Colonic mucosa (tissue), 4 donors: Measurements from ENCODE around the gene MARK3. TPM values are rescaled to one million over a fixed set of nuclear protein-coding genes. Genes with fewer than 3 reads are reported as not detected.

Experiments
- DNase-seq: peaks from one replicate; pipeline ENCODE4 v3.0.0-alpha.2; 2020
- H3K27ac ChIP-seq: fragments of 200-600 bp; one replicate; pipeline ENCODE4 v1.8.0; 2021
- H3K27me3 ChIP-seq: fragments of 200-600 bp; one replicate; pipeline ENCODE4 v1.8.0; 2021
- H3K36me3 ChIP-seq: fragments of 200-600 bp; one replicate; pipeline ENCODE4 v1.8.0; 2021
- H3K4me1 ChIP-seq: fragments of 200-600 bp; one replicate; pipeline ENCODE4 v1.8.0; 2021; ENCODE audit warnings: mild to moderate bottlenecking
- H3K4me3 ChIP-seq: fragments of 200-600 bp; one replicate; pipeline ENCODE4 v1.8.0; 2021
- H3K9ac ChIP-seq, 2 donors: one replicate each; pipeline ENCODE4 v1.7.0; 2013; ENCODE audit warnings: control low read depth in 2 of 2, low read depth in 2 of 2, low read length in 2 of 2
- H3K9me3 ChIP-seq: fragments of 200-600 bp; one replicate; pipeline ENCODE4 v1.8.0; 2021
- intact Hi-C: fragments of 100-400 bp; cut with DNase I; formaldehyde crosslinking; loops from one replicate; pipeline ENCODE4 v1.14.1; 2022
- total RNA-seq, 2 donors: library from RNA; stranded (reverse); fragmentation: NEBNext Ultra II Directional in 1 of 2; extraction: Animal tissue kit (Norgen Biotek cat#: 25700) in 1 of 2; gene quantifications; one replicate each; pipeline ENCODE4 v1.2.1, GENCODE V29; 2021
- TF ChIP-seq, protein P1 (sequence below): fragments of 200-600 bp; IDR thresholded peaks from one replicate; pipeline ENCODE4 v1.8.0; 2022; ENCODE audit warnings: antibody characterized with exemption, mild to moderate bottlenecking
- donor health status: healthy.
- donor health status: DM: no; HTN: no; CAD: no.
- donor health status: DM: no; HTN: no; CAD: no.

Gene MARK3
- total RNA-seq, 2 donors from 2014 or later, result 52.5 to 63.6 TPM

DNA sequence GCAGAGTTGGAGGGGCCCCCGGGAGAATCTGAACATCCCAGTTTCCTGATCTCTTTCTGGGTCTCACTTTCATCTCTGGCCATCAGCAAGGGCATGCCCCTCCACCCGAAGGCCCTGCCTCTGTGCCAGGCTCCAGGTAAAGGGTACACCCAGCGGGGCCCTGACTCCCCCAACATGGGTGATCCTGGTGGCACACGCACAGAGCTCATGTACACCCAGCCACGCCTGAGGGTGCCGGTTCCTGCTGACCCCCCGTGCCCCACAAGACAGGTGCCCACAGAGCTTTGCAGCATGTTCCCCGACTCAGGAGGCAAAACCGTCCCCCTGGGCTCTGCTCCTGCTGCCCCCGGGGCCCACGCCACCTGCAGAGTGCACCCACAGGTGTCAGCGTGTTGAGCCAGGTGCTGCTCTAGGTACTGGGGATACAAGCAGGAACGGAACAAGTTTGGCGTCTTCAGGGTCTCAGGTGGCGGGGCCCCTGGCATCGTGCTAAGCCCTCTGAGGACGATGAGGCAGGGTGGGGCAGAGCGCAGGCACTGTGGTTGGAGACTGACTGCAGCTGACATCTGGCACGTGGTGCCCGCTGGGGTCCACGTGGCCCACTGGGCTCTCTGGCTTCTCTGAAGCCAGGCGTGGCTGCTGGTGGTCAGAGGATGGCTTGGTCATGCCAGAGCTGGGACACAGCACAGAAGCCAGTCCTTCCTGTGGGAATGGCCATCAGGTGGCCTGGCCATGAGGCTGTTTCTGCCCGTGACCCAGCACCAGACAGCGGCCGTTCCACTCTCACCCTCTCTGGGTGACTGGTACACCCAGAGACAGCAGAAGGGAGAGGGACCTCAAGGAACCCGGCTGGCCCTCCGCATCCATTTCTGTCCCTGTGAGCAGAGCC, 163.5 kb downstream of the MARK3 start:
- Histone ChIP-seq H3K9ac (no peak overlapping the region), H3K36me3 (no peaks in the 10 kb centered on the region), H3K27ac (no peak overlapping the region), H3K27me3 (no peaks in the 10 kb centered on the region), H3K4me3 (no peak overlapping the region), H3K4me1 (no peaks in the 10 kb centered on the region), H3K9me3 (no peaks in the 10 kb centered on the region)
- TF ChIP-seq, protein P1, sequence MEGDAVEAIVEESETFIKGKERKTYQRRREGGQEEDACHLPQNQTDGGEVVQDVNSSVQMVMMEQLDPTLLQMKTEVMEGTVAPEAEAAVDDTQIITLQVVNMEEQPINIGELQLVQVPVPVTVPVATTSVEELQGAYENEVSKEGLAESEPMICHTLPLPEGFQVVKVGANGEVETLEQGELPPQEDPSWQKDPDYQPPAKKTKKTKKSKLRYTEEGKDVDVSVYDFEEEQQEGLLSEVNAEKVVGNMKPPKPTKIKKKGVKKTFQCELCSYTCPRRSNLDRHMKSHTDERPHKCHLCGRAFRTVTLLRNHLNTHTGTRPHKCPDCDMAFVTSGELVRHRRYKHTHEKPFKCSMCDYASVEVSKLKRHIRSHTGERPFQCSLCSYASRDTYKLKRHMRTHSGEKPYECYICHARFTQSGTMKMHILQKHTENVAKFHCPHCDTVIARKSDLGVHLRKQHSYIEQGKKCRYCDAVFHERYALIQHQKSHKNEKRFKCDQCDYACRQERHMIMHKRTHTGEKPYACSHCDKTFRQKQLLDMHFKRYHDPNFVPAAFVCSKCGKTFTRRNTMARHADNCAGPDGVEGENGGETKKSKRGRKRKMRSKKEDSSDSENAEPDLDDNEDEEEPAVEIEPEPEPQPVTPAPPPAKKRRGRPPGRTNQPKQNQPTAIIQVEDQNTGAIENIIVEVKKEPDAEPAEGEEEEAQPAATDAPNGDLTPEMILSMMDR, result no peak
- no peak for DNase-seq
- intact Hi-C loops, result loop anchor here (5.0 kb wide), 1 partner anchor 46 kb away; no protein-coding TSS in a partner anchor

DNA sequence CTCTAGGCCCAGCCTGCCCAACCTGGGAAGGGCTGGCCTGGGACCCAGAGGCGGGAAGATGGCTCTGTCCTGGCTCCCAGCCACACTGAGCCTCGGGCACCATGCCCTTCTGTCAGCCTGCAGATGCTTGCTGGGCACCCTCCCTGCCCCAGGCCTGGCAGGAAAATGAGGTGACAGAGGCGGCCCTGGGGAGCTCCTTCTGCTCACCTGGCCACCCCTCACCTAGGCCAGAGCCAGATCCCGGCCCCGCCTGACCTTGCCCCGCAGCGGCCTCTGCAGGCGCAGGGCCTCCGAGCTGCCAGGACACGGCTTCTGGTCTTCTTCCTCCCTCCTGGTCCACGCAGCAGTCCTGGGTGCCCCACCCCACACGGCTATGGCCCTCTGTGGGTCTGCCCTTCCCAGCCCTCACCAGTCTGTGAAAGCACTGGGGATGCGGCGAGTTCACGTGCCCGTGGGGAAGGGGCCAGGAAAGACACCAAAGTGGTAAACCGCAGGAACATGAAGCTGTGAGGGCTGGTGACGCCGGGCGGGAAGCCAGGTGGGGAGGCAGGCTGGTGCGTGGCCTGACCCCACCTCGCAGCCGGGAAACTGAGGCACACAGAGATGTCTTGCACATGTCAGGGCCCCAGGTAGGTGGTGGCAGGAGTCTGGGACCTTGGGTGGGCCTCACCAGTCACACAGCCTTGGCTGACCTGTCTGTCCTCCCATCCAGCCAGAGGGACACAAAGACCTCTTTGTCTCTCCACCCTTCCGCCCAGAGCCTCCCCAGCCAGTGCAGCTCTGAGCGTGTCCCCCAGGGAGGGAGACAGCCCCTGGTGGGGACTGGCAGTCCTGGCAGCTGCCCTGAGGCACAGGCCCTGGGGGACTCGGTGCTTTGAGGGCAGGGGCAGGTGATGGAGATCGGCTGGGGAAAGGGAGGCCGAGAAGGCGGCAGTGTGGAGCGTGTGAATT, 164.4 kb downstream of the MARK3 start:
- H3K9ac ChIP-seq, result peak overlapping the region in 1 of 2 donors; percentile 8
- no peak overlapping the region for H3K4me3 ChIP-seq
- intact Hi-C loops, result loop anchor here (5.0 kb wide), 1 partner anchor 47 kb away; no protein-coding TSS in a partner anchor

DNA sequence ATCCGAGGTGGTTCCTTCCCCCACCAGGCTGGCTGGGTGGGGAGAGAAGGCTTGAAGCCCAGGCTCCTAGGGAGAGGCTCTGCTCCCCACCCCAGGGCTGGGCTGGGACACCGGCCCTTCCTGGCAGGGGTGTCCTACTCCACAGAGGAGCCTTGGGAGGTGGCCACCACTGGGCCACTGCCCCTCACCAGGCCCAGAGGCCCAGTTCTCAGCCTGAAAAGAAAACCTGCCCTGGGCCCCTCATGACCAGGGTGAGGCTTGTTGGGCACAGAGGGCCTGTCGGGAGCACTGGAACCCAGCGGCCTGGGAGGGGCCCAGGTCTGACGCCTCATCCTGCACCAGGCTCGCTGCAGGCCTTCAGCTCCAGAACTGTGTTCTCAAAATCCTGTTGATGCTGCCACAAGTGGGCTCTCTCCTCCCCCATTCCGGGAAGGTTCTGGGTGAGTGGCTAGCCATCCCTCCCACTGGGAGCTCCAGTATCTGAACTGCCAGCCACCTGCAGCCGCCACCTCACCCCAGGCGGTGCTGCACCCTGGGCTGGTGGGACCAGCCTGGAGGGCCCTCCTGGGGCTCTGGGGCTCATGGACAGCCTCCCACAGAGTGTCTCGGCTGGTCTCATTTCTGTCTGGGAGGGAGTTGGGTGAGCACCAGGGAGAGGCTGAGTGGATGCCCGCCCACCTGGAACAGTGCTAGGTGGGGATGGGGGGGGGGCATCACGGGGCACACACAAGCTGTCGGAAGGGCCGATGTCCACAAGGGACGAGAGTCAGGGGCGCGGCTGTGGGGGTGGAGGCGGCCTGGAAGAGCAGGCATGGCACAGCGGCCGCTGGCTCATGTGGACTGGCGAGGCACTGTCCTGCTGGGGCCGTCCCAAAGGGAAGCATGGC, 165.5 kb downstream of the MARK3 start:
- DNase-seq, result no peak
- H3K27ac ChIP-seq, result peak overlapping the region; percentile 29
- H3K9me3 ChIP-seq, result no peaks in the 10 kb centered on the region
- H3K9ac ChIP-seq, result no peak overlapping the region
- no peaks in the 10 kb centered on the region for H3K36me3 ChIP-seq
- no peaks in the 10 kb centered on the region for H3K27me3 ChIP-seq
- no peaks in the 10 kb centered on the region for H3K4me1 ChIP-seq
- H3K4me3 ChIP-seq, result no peak overlapping the region
- TF ChIP-seq, protein P1, result no peak
- intact Hi-C loops, result no loop called here

More for the DNA sequence above, 164.4 kb downstream of the MARK3 start:
- no peaks in the 10 kb centered on the region for H3K27me3 ChIP-seq
- no peak for DNase-seq
- no peaks in the 10 kb centered on the region for H3K9me3 ChIP-seq
- H3K36me3 ChIP-seq, result no peaks in the 10 kb centered on the region
- H3K27ac ChIP-seq, result no peak overlapping the region
- H3K4me1 ChIP-seq, result no peaks in the 10 kb centered on the region
- TF ChIP-seq, protein P1, result no peak

DNA sequence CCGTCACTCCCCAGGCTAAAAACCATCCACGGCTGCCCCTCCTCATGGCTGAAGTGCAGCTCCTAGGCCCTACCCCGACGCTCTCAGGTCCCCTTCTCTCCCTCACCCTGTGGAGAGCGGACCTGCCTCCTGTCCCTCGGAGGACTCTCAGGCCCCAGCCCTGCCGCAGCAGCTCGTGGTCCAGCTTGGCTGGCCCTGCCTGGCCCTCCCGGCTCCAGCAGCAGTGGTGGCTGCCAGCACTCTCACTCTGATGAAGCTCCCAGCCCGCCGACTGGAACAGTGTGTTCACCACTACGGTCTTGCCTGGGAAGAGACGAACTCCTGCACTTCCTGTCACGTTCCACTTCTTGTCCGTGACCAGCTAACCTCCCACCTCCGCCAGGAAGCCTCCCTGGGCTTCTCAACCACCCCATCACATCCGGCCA, 166.1 kb downstream of the MARK3 start:
- H3K36me3 ChIP-seq, result no peaks in the 10 kb centered on the region
- no peak overlapping the region for H3K9ac ChIP-seq
- TF ChIP-seq, protein P1, result no peak
- no peaks in the 10 kb centered on the region for H3K9me3 ChIP-seq
- H3K27ac ChIP-seq, result peak overlapping the region; percentile 33
- intact Hi-C loops, result no loop called here
- no peak overlapping the region for H3K4me3 ChIP-seq
- H3K27me3 ChIP-seq, result no peaks in the 10 kb centered on the region
- DNase-seq, result no peak
- no peaks in the 10 kb centered on the region for H3K4me1 ChIP-seq
